Vagina (tissue), 2 donors: ENCODE results near the gene APBA3. TPM values are rescaled to one million over a fixed set of nuclear protein-coding genes. Genes with fewer than 3 reads are reported as not detected.
"Not testable (repeated sequence)": the region's sequence is repeated elsewhere in the genome, so short reads cannot be mapped to it uniquely, and the experiment has no call there.

Source experiments
- DNase-seq, 2 donors: peaks; one replicate each; pipeline ENCODE4 v3.0.0-alpha.2; 2017; ENCODE audit errors: extremely low spot score in 2 of 2
- H3K27ac ChIP-seq: fragments of 200-600 bp; sonication (generic); one replicate; pipeline ENCODE4 v1.5.1; 2019
- H3K27me3 ChIP-seq: fragments of 200-600 bp; sonication (generic); one replicate; pipeline ENCODE4 v1.5.1; 2019
- H3K36me3 ChIP-seq, 2 donors: fragments of 200-600 bp; sonication (generic); one replicate each; pipeline ENCODE4 v1.5.1; 2017 to 2019
- H3K4me1 ChIP-seq: fragments of 200-600 bp; sonication (generic); one replicate; pipeline ENCODE4 v1.5.1; 2019
- H3K4me3 ChIP-seq, 2 donors: fragments of 200-600 bp; sonication (generic); 1 replicate in 1 of 2; 2 replicates in 1 of 2; pipeline ENCODE4 v1.5.1; 2016 to 2019
- H3K9me3 ChIP-seq: fragments of 200-600 bp; sonication (generic); one replicate; pipeline ENCODE4 v1.5.1; 2019
- CTCF ChIP-seq, 3 experiments: fragments of 450-650 bp in 2 of 3; fragments of 200-600 bp in 1 of 3; sonication (generic) in 1 of 3; IDR thresholded peaks; one replicate each; pipeline ENCODE4 v1.5.1; 2017 to 2019; ENCODE audit warnings: antibody characterized with exemption in 3 of 3, mild to moderate bottlenecking in 2 of 3, moderate library complexity in 2 of 3
- POLR2A ChIP-seq, 2 donors: fragments of 450-650 bp; IDR thresholded peaks; one replicate each; pipeline ENCODE4 v1.6.1; 2017; ENCODE audit warnings: antibody characterized with exemption in 2 of 2, mild to moderate bottlenecking in 2 of 2, moderate library complexity in 2 of 2
- POLR2AphosphoS5 ChIP-seq, 2 donors: sonication (generic); formaldehyde crosslinking; IDR thresholded peaks; one replicate each; pipeline ENCODE4 v1.9.0; 2017; ENCODE audit warnings: antibody characterized with exemption in 2 of 2, mild to moderate bottlenecking in 2 of 2, low read depth in 1 of 2; ENCODE audit not compliant: insufficient read depth in 1 of 2
- intact Hi-C: fragments of 100-400 bp; cut with DNase I; formaldehyde crosslinking; loops from one replicate; pipeline ENCODE4 v1.15.1; 2023
- total RNA-seq: library from RNA; depleted of rRNA; stranded (reverse); fragments of >200 nt; gene quantifications from one replicate; pipeline ENCODE4 v1.2.3, GENCODE V29; 2016

The APBA3 gene
- total RNA-seq, 1 donor from 2014 or later = 46.2 TPM

GRCh38 chr19:3762130-3762473 is 610 bp upstream of the APBA3 start:
- peaks cover 0 to 28% of the 10 kb centered on the region in 2 donors for H3K36me3 ChIP-seq
- intact Hi-C loops = no loop called here
- H3K4me1 ChIP-seq = peaks cover 38% of the 10 kb centered on the region
- H3K9me3 ChIP-seq = no peaks in the 10 kb centered on the region
- H3K4me3 ChIP-seq = no peak overlapping the region
- DNase-seq = no peak
- H3K27me3 ChIP-seq = no peaks in the 10 kb centered on the region
- H3K27ac ChIP-seq = peak overlapping the region; percentile 92
- TF ChIP-seq POLR2A (IDR thresholded peaks at IDR 0.05) (no peak), POLR2AphosphoS5 (IDR thresholded peaks at IDR 0.05; ENCODE audit: insufficient read depth in 1 of 2, low read depth in 1 of 2) (no peak)

GRCh38 chr19:3760871-3761361 is 576 bp downstream of the APBA3 start:
- peak in 1 of 2 donors; percentile 90 for DNase-seq
- Histone ChIP-seq H3K9me3 (no peaks in the 10 kb centered on the region), H3K27ac (peak overlapping the region; percentile 92), H3K4me1 (peaks cover 38% of the 10 kb centered on the region), H3K36me3 (peaks cover 0 to 20% of the 10 kb centered on the region in 2 donors), H3K4me3 (peak overlapping the region; percentile 60 to 86), H3K27me3 (no peaks in the 10 kb centered on the region)
- intact Hi-C loops = no loop called here
- TF ChIP-seq POLR2AphosphoS5 (IDR thresholded peaks at IDR 0.05; ENCODE audit: insufficient read depth in 1 of 2, low read depth in 1 of 2) = no peak
- TF ChIP-seq POLR2A (IDR thresholded peaks at IDR 0.05) = no peak
- no peak for TF ChIP-seq CTCF (IDR thresholded peaks at IDR 0.05)

- H3K27ac ChIP-seq = no peak overlapping the region
- no peaks in the 10 kb centered on the region for H3K9me3 ChIP-seq
- peaks cover 38% of the 10 kb centered on the region for H3K4me1 ChIP-seq
- H3K36me3 ChIP-seq = peaks cover 0 to 10% of the 10 kb centered on the region in 2 donors
- no peak overlapping the region for H3K4me3 ChIP-seq
- no peak for DNase-seq
- intact Hi-C loops = no loop called here
- TF ChIP-seq CTCF (IDR thresholded peaks at IDR 0.05) = no peak
- no peak for TF ChIP-seq POLR2A (IDR thresholded peaks at IDR 0.05)
- no peak for TF ChIP-seq POLR2AphosphoS5 (IDR thresholded peaks at IDR 0.05; ENCODE audit: insufficient read depth in 1 of 2, low read depth in 1 of 2)
- no peaks in the 10 kb centered on the region for H3K27me3 ChIP-seq
These were observed 1.8 kb downstream of the APBA3 start for GRCh38 chr19:3759482-3760254.

GRCh38 chr19:3758297-3758696 is 3.2 kb downstream of the APBA3 start:
- DNase-seq, H3K9me3 ChIP-seq, H3K4me3 ChIP-seq, H3K27me3 ChIP-seq, H3K27ac ChIP-seq, intact Hi-C loops: not testable (repeated sequence)
- H3K4me1 ChIP-seq = peaks cover 29% of the 10 kb centered on the region
- H3K36me3 ChIP-seq = peaks cover 0 to 20% of the 10 kb centered on the region in 2 donors

- H3K4me3 ChIP-seq, DNase-seq, H3K27ac ChIP-seq, H3K27me3 ChIP-seq, intact Hi-C loops, H3K9me3 ChIP-seq: not testable (repeated sequence)
- Histone ChIP-seq H3K4me1 (peaks cover 26% of the 10 kb centered on the region), H3K36me3 (peaks cover 0 to 26% of the 10 kb centered on the region in 2 donors)
These were observed 3.8 kb downstream of the APBA3 start for GRCh38 chr19:3757705-3758104.

GRCh38 chr19:3753631-3754410 is 7.7 kb downstream of the APBA3 start:
- no peak overlapping the region for H3K27ac ChIP-seq
- DNase-seq = no peak
- TF ChIP-seq CTCF (IDR thresholded peaks at IDR 0.05) (no peak), POLR2AphosphoS5 (IDR thresholded peaks at IDR 0.05; ENCODE audit: insufficient read depth in 1 of 2, low read depth in 1 of 2) (no peak), POLR2A (IDR thresholded peaks at IDR 0.05) (no peak)
- H3K4me1 ChIP-seq = peaks cover 2% of the 10 kb centered on the region
- no peaks in the 10 kb centered on the region for H3K27me3 ChIP-seq
- H3K36me3 ChIP-seq = peaks cover 0 to 55% of the 10 kb centered on the region in 2 donors
- H3K4me3 ChIP-seq = no peak overlapping the region
- no peaks in the 10 kb centered on the region for H3K9me3 ChIP-seq
- intact Hi-C loops = no loop called here
